Measurements from ENCODE around the gene CLSTN2. TPM values are rescaled to one million over a fixed set of nuclear protein-coding genes. Genes with fewer than 3 reads are reported as not detected.

The CLSTN2 gene
- total RNA-seq, 1 donor from 2014 or later = under 0.01 TPM

- no peak for DNase-seq (ENCODE audit: low read depth, low spot score)
These were observed 156.2 kb downstream of the CLSTN2 start for GRCh38 chr3:140091143-140091542.

GRCh38 chr3:140092848-140093536 is 158.0 kb downstream of the CLSTN2 start:
- DNase-seq (ENCODE audit: low read depth, low spot score) = no peak

DNA sequence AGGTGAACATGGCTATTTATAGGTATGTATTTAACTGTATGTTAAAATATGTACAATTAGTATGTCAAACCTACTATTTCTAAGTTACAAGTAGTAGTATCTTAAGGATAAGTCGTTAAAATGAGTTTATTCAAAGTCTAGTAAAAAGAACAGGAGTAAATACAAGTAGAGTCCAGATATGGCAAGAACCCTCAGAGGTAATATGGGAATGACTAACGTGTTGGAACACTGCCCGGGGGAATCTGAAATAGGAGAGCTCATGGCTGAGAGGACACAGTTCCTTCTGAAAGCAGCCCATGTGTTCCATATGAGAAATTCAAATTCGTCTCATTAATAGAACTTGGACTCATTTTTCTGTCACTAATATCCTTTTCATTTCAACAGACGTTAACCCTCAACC is 158.8 kb downstream of the CLSTN2 start:
- no peak for DNase-seq (ENCODE audit: low read depth, low spot score)

DNA sequence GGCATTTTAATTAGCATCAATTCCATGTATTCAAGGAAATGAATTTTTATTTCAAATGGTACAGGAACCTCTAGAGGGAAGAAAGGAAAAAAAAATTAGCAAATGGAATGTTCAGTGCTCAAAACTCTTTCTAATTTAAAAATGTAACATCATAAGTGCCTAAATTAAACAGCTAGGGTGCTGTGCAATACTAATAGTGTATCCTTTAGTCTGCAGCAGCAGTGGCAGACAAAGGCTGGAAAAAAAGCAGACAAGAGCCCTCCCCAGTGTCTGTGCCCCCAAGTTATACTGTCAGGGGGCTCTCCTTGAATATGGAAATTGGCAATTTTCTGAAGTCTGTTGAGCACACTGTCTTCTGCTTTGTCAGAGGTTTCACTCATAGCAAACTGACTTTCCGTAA is 159.5 kb downstream of the CLSTN2 start:
- DNase-seq (ENCODE audit: low read depth, low spot score) = no peak

DNA sequence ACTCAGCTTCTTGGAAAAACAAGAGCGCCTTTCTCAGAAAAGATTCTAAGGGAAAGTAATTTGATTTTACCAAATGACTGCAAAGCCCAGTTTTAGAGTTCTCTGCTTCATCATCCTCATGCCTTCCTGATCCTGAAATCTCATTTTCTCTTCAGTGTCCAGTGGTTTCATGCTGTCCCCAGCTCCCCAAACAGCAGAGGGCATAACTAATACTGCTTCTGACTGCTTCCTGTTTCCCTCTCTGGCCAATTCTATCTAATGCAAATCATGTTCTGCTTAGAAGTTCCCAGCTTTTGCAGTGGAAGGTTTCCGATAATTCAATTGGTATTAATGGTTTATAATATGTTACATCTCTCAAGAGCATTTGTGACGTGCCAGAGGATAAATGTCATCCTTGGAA is 161.1 kb downstream of the CLSTN2 start:
- no peak for DNase-seq (ENCODE audit: low read depth, low spot score)

GRCh38 chr3:140097874-140098635 is 163.1 kb downstream of the CLSTN2 start:
- DNase-seq (ENCODE audit: low read depth, low spot score) = no peak

DNA sequence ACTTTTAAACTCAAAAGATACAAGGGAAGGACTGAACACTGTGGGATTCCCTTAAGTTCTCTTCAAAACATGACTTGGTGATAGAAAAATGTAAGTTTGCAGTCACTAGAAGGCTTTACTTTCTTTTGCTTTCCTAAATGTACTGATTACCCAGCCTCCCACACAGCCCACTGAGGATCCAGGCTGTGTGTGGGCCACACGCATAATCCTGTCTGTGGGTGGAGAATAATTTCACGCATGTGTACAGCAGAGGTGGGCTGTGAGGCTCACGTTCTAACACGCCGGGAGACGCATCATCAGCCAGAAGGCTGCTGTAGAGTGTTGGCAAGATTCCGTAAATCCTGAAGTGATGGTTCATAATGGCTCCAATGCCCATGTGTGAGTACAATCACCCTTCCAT is 165.5 kb downstream of the CLSTN2 start:
- DNase-seq (ENCODE audit: low read depth, low spot score) = no peak

DNA sequence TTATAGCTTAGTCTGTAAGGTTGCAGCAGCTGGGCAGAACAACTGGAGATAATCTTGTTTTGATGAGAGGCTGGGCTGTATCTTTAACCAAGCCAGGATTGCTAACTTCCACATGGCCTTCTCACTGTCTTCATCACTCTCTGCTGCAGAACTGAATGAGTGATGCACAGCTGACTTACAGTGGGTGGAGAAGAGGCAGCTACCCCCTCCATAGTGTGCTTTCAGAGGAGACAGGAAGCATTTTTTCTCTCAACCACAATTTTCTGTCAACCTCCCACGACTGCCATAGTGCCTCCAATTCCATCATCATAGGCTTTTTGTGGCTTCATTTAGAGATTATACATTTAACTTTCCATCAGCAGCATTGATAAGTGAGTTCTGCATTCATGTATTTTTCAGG is 168.2 kb downstream of the CLSTN2 start:
- no peak for DNase-seq (ENCODE audit: low read depth, low spot score)

DNA sequence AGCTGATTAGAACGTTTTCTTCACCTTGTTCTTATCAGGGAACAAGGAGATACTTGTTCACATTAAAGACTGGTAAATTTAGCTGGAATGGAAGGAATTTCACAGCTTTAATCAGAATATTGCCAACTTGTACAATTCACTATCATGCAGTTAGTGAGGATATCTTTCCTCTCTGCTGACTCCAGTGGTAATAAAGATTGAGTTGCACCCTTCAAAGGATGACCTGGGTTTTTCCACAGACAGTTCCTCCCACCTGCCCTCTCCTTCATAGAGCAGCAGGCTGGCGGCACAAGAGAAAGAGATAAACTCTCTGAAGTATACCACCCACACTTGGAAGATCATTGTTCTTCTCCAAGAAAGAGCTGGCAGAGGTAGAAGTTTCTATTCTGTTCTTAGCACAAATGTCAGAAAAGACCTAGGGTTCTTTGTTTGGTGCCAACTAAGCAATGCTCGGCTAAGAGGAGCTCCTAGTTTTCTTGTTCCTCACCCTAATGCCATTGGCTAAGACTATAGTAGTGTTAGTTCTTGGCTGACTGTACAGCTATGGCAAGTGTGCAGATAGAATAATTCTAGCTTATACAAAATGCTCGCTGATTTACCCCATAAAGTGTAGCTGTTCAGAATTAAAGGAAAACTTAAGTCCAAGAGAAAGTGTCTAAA is 169.1 kb downstream of the CLSTN2 start:
- no peak for DNase-seq (ENCODE audit: low read depth, low spot score)

GRCh38 chr3:140113996-140114788 is 179.2 kb downstream of the CLSTN2 start:
- DNase-seq (ENCODE audit: low read depth, low spot score) = no peak

DNA sequence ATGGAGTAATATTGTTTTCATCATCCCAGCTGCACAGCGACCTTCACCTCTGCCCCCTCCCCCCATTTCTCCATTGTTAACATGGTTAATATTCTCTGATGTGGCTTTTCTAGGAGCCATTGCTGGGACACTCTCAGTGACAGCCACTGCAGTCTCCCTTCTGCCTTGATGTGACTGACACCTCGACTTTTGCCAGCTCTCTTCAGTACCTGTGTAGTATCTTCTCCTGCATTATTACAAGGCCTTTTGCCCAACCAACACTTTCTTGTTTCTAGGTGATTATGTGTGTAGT is 179.8 kb downstream of the CLSTN2 start:
- DNase-seq (ENCODE audit: low read depth, low spot score) = no peak

DNA sequence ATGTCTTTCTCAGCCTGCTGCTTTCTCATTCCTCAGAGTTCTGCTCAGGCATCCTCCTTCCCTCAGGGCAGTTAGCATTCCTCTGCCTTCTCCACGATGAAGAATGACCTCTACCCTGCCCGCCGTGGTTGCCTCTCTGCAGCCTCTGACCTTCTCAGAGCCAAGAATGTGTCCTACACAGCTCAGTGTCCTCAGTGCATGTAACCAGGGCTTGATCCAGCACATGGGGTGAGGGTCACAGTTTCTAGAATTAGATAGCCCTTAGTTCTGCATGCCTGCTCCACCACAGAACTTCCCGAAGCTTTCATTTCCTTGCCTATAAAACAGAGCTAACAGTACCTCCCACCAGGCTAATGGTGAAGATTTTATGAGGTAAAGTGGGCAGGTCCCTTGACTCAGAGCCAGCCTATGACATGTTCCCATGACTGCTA is 182.1 kb downstream of the CLSTN2 start:
- no peak for DNase-seq (ENCODE audit: low read depth, low spot score)

DNA sequence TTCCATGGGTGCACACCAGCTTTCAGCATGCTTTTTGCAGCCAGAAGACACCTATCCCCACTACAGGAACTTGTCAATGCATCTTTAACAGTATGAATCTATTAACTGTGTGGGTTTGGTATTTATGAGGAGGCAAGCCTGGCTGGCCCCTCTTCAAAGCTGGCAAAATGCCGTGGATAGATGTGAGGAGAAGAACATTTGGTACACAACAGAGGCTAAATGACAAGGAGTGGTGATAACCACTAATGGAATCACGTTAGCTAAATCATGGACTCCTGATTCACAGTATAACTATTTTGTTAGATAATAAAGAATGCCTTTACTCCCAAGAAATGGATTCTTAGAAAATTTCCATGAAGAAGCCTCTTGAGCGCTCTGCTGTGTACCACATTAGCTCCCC is 187.2 kb downstream of the CLSTN2 start:
- DNase-seq (ENCODE audit: low read depth, low spot score) = no peak

DNA sequence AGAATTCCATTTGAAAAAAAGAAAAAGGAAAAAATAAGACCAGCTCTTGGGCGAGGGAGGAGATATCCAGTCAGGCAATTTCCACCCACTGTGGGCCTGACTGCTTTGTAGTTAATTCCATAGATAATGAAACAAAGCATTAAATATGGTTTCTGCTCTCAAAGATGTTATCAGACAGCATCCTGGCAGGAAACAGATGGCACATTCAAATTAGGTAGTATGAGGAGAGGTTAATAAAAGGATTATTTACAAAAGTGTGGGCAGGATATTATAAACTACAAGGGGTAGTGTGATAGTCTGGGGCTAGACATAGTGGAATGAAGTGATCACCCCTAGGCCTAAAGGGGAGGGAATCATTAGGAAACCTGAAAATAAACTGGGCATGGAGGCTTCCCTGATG is 193.2 kb downstream of the CLSTN2 start:
- no peak for DNase-seq (ENCODE audit: low read depth, low spot score)

GRCh38 chr3:140128631-140129030 is 193.6 kb downstream of the CLSTN2 start:
- DNase-seq (ENCODE audit: low read depth, low spot score) = no peak

- no peak for DNase-seq (ENCODE audit: low read depth, low spot score)
These were observed 194.8 kb downstream of the CLSTN2 start for GRCh38 chr3:140129768-140130284.

DNA sequence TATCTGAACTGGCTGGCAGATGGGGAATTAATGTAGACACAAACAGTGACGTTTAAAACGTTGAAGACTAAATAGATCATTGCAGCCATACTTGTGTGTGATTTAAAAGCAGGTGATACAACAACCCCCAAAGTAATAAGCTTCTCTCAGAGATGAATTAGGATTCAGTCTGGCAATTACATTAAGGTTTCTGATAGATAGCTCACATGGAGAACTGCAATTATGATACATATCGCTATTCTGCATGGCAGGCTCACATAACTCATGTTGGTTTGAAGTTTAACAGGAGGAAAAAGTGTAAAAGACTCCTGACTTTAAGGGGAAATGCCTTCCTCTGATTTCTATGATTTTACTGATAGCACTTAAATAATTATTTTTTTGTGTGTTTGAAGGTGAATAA is 196.9 kb downstream of the CLSTN2 start:
- no peak for DNase-seq (ENCODE audit: low read depth, low spot score)

DNA sequence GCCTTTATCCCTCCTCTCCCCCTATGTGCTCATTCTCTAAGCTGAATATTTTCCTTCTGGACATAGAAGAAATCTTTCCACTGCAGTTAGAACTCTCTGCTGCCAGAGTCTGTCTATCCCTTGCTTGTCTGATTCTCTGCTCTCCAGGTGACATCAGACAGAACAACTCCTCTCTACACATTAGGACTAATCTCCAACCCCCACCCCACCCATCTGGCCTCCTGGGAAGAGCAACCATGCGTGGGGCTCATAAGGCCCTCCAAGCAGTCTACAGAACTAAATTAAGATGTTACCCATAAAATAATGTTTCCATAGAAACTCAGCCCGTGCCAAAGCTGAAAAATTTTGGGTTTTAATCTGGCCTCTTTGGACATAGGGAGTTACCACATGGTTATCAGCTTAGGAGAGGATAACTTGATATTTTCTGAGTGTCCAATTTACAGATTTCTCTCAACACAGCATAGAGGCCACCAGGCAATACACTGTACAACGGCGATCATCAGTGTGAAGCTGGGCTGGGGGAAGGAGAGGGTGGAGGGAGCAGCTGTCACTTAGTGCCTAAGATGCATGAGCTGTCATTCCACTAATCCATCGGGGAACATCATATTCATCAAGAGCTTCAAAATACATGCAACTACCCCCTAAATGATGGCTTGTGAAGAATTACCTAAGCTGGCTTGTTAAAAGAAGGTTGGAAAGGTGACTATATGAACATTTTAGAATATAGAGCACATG is 199.4 kb downstream of the CLSTN2 start:
- no peak for DNase-seq (ENCODE audit: low read depth, low spot score)

- DNase-seq (ENCODE audit: low read depth, low spot score) = no peak
These were observed 200.5 kb downstream of the CLSTN2 start for GRCh38 chr3:140135461-140135860.

DNA sequence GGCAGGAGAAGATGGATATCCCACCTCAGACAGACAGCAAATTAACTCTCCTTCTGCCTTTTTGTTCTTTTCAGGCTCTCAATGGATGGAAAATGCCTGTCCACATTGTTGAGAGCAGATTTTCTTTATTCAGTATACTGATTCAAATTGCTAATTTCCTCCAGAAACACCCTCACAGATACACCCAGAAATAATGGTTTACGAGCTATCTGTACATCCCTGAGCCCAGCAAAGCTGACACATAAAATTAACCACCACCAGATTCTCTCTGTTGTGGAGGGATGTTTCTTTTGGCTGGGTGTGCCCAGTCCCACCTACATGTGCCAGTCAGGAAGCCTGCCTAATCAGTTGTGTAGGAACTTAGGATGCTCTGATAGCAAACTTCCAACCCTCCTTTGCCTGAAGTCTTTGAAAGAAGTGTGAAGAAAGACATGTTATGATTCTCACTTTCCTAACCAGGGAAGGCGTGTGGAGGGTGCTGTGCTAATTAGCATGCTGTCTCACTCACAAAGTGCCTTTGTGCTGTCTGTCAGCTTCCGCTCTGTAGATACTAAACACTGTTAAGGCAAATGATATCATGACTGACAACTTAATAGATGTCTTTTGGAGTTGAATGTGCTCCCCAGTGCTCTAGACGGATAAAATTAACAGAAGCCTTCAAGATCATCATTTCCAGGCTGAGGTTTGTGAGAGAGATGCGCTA is 208.5 kb downstream of the CLSTN2 start:
- no peak for DNase-seq (ENCODE audit: low read depth, low spot score)
